GM18867 (cell line): ENCODE results near the gene LRRC49.
"Not testable (repeated sequence)": the region's sequence is repeated elsewhere in the genome, so short reads cannot be mapped to it uniquely, and the experiment has no call there.

Experiments
- ATAC-seq: cut with Tn5 transposase; IDR thresholded peaks from one replicate; pipeline ENCODE4 v1.9.1; 2021; ENCODE audit warnings: mild to moderate bottlenecking, moderate library complexity; ENCODE audit not compliant: unreplicated experiment

Gene LRRC49

DNA sequence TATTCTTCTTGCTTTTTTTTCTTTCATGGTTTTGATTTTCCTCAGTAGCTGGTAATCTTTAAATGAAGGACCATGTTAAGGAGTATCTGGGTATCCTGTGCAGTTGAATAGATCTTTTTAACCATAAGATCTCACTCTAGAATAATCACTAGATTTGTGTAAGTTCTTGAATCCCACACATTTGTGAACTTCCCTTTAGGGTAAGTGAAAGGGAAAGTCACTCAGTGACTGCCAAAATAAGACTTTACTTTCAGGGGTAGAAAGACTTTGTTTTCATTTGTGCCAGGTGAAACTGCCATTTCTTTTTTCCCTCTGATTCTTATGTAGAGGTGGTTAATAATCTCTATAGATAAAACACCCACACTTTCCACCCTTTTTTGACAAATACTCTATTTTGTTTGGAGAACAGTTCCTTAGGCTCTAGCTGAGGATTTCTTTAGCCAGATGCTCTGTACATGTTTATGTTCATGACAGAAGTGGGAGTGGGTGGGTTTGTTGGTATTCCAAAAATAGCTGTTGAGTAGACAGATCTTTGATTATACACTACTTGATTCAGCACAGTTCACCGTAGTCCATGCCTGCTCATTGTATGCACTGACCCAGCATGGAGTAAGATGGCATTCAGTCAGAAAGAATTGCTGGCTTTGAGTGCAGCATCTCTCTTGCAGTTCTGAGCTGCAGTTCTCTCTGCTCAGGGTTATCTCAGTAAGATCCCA, 28.5 kb downstream of the LRRC49 start:
- ATAC-seq: no peak

DNA sequence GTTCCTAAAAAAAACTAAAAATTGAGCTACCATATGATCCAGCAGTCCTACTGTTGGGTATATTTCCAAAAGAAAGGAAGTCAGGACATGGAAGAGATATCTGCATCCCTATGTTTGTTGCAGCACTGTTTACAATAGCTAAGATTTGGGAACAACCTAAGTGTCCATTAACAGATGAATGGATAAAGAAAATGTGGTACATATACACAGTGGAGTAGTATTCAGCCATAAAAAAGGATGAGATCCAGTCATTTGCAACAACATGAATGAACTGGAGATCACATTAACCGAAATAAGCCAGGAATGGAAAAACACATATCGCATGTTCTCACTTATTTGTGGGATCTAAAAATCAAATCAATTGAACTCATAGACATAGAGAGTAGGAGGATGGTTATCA, 29.5 kb downstream of the LRRC49 start:
- ATAC-seq: no peak

DNA sequence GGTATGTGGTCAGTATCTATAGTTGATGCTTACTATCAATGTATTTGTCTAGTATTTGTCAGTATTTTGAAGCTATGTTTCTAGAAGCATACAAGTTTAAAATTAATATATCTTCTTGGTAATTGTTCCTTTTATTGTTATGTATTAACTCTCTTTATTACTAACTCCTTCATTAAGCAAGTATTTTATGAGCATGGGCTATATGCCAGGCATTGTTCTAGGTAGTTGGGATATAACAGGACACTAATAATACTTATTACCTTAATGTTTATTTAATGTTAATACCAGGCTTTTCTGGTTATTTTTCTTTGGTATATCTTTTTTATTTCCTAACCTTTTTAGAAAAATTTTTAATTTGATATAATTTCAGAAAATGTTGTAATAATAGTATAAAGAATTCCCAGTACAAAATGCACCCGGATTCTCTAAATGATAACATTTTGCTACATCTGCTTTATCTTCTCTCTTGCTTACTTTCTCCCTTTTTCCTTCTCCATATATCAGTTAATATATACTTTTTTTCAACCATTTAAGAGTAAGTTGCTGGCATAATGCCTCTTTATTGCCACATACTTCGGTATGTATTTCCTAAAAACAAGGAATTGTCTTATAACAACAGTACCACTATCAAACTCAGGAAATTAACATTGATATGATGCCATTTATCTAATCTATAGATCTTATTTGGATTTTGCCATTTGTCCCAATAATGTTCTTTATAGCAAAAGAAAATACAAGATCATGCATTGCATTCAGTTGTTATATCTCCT, 30.9 kb downstream of the LRRC49 start:
- ATAC-seq: no peak

DNA sequence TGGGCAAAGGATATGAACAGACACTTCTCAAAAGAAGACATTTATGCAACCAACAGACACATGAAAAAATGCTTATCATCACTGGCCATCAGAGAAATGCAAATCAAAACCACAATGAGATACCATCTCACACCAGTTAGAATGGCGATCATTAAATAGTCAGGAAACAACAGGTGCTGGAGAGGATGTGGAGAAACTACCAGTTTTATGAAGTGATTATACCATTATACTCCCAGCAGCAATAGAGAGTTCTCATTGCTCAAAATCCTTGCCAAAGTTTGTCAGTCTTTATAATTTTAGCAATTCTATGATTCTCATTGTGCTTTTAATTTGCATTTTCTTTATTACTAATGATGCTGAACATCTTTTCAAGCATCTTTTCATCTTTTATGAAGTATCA, 34.3 kb downstream of the LRRC49 start:
- not testable (repeated sequence) for ATAC-seq

DNA sequence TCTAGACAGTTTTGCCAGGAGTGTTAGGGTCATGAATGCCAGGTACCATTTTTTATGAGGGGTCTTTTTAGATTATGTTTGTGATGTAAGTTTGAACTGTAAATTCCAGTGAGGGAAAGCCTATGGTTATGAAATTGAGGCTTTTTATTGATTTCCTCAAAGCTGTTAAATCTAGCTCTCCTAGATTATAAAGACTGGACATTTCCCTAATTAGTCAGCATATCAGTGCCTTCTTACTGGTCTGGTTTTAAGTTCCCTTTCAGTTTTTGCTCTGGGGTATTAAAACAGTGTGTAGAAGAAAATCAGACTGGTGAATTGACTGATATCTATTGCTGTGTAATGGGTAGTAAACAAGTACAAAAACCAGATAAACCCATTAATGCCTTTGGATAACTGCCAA, 39.2 kb downstream of the LRRC49 start:
- ATAC-seq: no peak

DNA sequence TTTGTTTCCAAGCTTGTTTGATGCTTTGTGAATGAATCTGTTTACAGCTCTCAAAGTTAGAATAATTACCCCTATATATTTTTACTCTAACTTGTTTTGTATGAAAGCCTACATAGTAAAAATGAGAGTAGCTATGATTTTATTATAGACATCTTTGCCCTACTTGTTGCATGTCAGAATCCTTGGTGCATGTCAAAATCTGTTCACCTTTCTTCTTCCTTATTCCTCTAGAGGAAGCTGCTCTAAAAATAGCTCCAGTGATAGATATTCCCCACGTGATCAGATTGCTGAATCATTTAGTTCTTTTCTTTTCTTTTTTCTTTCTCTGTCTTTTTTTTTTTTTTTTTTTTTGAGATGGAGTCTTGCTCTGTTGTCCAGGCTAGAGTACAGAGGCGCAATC, 39.8 kb downstream of the LRRC49 start:
- ATAC-seq: no peak

DNA sequence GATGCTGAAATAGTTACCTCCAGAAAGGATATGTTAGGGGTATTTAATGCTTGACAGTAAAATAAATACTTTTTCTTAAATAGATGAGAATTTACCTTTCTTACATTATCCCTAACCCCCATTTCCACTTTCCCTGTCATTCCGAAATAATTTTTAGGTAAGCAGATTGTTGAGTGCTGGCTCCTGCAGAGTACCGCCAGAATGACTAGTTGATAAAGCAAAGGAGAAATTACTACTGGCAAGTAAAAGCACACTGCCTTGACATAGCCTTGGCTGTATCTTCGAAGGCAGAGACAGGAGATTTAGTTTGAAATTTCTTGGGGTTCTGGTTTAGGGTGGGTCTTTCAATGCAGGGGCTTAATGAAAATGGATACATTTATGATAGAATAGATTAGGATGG, 40.8 kb downstream of the LRRC49 start:
- ATAC-seq: no peak

DNA sequence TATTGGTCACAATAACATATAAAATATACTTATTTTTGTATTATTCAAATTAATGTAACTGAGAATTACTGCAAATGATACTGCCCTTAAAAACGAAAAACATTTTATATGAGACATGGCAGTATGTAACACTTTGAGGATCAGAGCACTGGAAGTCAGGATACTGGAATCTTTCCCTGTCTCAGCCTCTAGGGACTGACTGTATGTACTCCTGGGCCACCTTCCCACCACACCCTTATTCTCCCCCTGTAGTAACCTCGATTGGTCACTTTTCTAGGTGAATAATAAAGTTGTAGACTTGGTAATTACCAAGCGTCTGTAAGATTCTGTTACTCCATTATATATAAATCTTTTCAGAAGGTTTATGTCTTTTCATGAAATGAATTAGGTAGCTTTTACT, 43.0 kb downstream of the LRRC49 start:
- ATAC-seq: no peak

DNA sequence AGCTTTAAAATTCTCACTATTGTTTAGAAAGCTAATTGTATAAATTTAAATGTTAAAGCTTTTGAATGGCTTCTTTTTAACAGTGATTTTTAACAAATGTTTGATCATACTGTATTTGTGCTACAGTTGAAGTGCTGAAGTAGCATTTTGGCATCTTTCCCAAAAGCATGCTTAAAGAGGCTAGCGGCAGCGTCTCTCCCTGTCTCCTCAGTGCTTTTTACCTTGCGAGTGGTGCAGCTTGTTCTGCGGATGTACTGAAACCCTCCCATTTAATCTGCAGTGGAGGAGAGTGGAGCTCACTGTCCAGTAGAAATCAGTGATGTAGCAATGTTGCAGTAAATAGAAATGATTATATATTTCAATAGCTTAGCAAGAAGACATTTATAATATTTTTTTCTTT, 43.7 kb downstream of the LRRC49 start:
- ATAC-seq: no peak

DNA sequence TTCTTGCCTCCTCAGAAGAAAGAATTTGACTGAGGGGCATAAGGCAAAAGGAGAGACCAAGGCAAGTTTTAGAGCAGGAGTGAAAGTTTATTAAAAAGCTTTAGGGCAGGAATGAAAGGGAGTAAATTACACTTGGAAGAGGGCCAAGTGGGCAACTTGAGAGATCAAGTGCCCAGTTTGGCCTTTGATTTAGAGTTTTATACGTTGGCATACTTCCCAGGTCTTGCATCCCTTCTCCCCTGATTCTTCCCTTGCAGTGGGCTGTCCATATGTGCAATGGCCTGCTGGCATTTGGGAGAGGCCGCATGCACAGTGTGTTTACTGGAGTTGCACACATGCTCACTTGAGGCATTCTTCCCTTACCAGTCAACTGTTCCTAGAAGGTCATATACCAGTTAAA, 50.7 kb downstream of the LRRC49 start:
- not testable (repeated sequence) for ATAC-seq

DNA sequence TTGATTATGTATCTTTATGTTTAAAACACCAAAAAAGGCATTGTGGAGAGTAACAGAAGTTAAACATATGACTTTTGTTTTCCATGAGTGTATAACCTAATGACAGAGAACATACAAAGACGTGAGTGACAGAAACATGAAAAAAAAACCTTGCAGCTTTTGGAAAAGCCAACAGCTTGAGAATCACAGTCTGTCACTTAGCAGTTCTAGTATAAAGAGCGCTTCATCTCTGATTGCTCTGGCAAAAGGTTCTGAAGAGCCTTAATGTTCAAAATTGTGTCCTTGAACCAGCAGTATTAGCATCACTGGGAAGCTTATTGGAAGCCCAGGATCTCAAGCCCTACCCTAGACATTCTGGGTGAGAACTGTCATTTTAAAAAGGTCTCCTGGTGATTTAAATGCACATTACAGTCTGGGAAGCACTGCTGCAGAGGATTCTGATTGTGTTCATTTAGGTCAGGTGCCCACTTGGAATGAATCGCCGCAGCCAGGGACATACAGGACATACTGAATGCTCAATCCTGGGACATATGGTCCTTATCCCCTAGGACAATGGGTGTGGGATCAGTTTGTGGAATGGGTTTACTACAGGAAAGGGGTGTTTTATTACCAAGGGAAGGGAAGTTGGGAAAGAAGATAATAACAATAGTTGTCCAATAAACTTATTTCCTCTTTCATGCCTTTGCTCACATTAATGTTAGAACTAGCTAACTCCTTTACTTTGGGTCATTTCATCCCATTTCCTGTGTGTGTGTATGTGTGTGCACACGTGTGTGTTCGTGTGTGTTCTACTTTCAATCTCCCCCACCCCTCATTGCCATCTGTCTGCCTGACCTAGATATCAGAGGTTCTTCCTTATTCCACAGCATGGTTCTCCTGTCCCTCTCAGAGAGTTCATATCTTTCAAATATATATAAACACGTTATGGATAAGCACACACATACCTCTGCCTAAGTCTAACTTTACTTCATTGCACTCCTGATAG, 55.0 kb downstream of the LRRC49 start:
- ATAC-seq: no peak

DNA sequence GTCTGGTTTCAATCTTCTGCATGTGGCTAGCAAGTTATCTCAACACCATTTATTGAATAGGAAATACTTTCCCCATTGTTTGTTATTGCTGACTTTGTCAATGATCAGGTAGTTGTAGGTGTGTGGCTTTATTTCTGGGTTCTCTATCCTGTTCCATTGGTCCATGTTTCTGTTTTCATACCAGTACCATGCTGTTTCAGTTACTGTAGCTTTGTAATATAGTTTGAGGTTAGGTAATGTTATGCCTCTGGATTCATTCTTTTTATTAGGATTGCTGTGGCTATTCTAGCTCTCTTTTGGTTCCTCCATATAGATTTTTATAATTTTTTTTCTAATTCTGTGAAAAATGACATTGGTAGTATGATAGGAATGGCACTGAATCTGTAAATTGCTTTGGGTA, 58.3 kb downstream of the LRRC49 start:
- ATAC-seq: no peak

DNA sequence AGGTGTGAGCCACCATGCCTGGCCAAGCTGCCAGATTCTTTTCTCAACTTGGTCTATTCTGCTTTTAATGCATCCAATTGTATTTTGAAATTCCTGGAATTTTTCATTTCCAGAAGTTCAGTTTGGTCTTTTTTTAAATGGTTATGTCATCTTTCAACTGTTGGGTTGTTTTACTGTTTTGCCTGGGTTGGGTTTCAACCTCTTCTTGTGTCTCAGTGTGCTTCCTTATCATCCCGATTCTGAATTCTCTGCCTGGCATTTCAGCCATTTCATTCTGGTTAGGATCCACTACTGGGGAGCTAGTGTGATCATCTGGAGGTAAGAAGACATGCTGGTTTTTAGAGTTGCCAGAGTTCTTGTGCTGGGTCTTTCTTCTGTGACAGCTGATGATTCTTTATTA, 61.5 kb downstream of the LRRC49 start:
- no peak for ATAC-seq

DNA sequence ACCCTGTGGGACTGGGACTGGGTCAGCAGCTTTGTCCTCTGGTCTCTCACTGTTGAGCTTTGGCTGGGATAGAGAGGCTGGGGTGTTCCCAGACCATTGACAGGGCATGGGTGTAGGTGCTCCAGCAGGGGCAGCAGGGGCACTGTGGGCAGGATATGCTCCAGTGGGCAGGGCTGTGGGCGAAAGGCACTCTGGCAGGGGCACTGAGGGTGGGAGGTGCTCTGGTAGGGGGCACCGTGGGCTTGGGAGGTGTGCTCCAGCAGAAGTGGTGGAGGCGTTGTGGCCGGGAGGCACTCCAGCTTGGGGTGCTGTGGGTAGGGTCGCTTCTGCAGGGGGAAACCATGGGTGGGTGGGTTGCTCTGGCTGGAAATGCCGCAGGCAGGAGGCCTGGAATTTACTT, 62.1 kb downstream of the LRRC49 start:
- ATAC-seq: no peak

DNA sequence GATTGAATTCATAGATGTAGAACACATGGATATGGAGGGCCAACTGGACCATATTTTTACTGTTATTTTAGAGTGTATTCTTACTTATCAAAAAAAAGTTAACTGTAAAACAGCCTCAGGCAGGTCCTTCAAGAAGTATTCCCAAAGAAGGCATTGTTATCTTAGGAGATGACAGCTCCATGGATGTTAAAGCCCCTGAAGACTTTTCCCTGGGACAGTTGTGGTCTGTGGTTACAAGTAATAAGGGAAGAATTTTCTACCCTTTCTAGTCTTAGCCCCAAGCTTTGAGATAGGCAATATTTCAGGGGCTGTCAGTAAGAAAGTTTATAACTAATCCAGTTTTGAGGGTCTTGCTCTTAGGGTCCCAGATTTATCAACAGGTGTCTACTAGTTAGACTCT, 62.5 kb downstream of the LRRC49 start:
- ATAC-seq: no peak

DNA sequence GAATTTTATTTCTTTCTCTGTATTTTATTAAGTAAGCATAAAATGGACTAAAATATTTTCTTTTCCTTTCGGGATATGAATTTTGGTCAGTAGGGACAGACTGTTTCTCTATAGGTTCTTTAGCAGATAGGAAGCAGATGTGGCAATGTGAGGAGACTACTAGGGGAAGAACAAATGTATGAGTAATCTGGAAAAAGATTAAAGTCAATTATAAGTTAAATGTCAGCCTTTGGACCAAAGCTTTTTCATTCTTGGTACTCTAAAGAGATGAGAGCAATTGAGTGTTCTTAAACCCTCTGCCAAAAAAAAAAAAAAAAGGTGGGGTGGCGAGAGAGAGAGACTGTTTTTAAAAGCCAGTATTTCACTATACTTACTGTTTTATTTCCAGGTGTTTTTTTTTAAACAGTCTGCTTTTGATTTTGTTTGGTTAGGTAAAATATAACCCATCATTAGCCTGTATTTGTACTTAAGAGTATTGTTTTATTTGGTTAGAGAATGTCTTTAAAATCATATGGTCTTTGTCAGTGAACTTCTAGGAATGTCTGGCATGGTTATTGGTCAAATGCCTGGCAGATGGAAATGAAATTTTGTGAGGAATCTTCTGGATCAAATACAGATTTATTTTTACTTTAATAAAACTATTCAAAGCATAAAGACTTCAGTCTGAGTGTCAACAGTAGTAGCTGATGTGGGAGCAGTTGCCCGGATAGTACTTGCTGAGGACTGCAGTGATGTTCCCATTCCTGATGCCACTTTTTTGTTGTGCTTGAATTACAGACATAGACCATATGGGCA, 63.8 kb downstream of the LRRC49 start:
- no peak for ATAC-seq

DNA sequence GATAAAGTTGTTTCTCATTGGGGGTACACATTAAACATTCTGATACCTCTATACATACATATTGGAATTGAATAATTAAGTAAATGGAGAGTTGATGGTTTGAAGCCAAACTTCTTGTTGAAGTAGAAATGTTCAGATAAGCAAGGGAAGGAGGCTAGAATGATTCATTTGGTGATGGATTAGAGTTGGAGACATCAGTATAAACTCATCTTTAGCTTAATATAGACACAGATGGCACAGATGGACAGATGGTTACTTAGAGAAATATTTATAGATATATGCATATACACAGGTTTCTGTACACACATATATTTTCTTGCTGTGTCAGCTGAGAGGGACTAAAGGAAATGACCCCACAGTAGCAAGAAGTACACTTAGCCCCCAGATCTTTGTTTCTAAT, 69.5 kb downstream of the LRRC49 start:
- no peak for ATAC-seq

DNA sequence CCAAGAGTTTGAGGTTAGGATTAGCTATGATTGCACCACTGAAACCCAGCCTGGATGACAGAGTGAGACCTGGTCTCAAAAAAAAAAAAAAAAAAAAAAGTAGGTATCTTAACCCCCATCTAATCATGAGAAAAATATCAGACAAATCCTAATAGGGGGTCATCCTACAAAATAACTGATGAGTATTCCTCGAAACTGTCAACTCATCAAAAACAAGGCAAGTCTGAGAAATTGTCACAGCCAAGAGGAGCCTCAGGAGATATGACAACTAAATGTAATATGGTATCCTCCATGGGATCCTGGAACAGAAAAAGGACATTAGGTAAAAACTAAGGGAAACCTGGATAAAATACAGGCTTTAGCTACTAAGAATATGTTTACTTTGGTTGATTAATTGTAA, 70.6 kb downstream of the LRRC49 start:
- no peak for ATAC-seq

DNA sequence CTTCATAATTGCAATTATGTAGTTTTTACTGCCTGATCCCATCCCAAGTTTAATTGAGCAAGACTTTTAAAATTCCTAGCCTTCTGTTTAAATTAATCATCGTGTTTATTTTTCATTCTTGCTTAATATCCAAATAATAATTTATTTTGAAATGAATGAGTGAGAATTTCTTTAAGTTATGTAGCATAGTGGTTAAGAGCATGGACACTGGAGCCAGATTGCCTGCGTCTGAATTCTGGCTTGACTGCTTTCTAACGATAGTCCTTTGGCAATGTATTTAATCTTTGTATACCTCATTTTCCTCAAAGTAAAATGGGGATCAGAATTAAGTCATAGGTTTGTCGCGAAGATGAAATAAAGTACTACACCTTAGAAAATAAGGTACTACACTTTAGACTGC, 71.4 kb downstream of the LRRC49 start:
- ATAC-seq: no peak

DNA sequence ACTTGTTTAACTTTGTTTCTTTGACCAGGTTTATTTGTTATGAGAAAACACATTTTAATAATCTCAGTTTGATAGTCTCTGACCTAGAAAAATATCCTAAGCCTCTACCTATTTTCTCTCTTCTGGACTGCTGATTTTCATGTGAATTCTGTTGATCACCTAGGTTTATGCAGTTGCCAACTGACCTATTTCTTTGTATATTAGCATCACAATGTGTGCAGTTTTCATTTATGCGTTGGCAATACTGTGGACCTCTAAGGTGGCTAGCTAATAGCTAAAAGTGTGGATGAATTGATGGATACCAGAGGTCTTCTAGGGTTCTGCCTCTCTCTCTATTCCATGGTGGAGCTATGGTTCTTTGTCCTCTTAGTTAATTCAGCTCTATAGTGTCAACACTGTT, 72.1 kb downstream of the LRRC49 start:
- no peak for ATAC-seq

DNA sequence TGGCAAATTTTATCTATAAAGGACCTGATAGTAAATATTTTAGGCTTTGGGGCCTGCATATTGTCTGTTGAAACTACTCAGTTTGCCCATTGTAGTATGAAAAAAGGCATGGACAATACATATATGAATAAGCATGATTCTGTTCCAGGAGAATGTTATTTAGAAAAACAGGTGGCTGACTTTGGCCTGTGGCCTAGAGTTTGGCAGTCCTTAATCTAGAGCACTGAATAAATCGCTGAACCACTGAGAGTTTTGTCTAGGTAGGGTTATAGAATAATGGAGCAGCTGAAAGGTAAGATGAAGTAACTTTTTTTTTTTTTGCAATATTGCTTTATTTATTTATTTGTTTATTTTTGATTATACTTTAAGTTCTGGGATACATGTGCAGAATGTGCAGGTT, 75.0 kb downstream of the LRRC49 start:
- ATAC-seq: no peak
